Measurements from ENCODE around the gene FERMT1.

FERMT1 gene

DNA sequence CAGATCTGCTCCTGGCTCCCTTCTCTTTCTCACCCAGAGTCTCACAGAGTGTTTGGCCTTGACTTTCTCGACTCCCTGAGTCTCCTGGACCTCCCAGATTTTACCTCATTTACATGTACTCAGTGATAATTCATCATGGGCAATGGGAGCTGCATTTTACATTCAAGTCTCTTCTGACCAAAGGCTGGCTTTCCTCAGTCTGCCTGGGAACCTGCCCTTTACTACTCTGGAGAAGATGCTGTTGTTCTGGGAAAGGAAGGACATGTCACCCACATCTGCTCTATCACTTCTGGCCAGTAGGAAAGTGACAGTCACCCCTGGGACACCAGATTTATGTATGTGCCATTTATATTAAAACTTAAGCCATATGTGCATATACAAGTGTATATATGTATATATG, 76.4 kb downstream of the FERMT1 start:
- no peak for TF ChIP-seq GATA2 (IDR thresholded peaks at IDR 0.05; ENCODE audit: low read depth, low read length)
- no peak for TF ChIP-seq GATA3 (IDR thresholded peaks at IDR 0.05; ENCODE audit: low read depth, low read length)

DNA sequence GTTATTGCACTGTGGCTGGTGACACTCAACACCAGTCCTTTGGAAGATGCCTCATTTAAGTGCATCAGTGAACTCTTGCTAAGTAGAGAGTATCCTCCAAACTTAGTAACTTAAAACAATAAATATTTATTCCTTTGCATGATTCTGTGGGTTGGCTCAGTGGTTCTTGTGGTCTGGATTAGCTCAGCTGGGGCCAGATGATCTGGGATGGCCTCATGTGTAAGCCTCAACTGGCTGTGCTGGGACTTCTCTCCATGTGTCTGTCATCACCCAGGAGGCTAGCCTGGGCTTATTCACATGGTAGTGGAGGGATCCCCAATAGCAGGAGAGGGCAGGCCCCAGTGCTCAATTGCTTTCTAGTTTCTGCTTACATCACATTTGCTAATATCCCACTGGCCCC, 77.3 kb downstream of the FERMT1 start:
- no peak for TF ChIP-seq GATA2 (IDR thresholded peaks at IDR 0.05; ENCODE audit: low read depth, low read length)
- no peak for TF ChIP-seq GATA3 (IDR thresholded peaks at IDR 0.05; ENCODE audit: low read depth, low read length)

DNA sequence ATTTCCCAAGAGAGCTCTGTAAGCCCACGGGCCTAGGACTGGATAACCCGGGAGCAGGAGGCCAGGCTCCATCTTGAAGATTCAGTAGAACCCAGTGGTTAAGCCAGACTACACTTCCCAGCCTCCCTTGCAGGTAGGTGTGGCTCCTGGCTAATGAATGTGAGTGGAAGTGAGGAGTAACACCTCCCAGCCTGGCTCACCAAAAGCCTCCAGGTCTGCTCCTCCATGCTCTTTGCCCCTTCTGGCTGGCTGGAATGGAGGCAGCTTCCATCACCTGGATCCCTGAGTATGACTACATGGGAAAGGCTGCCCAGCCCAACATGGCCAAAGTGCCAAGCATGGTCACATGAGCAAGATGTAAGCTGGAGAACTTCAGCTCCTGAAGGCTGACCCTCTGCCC, 78.7 kb downstream of the FERMT1 start:
- no peak for TF ChIP-seq GATA2 (IDR thresholded peaks at IDR 0.05; ENCODE audit: low read depth, low read length)
- no peak for TF ChIP-seq GATA3 (IDR thresholded peaks at IDR 0.05; ENCODE audit: low read depth, low read length)

DNA sequence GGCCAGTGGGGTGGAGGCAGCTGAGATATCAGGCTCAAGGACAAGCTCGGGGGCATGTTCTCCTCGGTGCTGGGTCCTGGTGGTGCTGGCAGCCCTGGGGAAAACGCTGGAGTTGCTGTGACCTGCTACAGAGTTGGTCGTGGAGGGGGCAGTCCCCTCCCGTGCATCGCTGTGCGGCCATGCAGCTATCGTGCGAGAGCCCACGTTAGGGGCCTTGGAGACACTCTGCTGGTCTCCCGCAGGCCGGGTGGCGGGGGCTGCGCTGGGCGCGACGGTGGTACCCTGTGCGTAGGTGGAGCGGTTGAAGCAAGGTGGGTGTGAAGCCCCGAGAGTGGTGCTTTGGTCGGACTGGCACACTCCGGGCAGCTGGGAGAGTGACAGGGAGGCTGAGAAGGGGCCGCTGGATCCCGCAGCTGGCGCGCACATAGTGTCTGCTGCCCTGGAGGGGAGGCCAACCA, 81.0 kb downstream of the FERMT1 start:
- TF ChIP-seq GATA3 (IDR thresholded peaks at IDR 0.05; ENCODE audit: low read depth, low read length): no peak
- no peak for TF ChIP-seq GATA2 (IDR thresholded peaks at IDR 0.05; ENCODE audit: low read depth, low read length)

DNA sequence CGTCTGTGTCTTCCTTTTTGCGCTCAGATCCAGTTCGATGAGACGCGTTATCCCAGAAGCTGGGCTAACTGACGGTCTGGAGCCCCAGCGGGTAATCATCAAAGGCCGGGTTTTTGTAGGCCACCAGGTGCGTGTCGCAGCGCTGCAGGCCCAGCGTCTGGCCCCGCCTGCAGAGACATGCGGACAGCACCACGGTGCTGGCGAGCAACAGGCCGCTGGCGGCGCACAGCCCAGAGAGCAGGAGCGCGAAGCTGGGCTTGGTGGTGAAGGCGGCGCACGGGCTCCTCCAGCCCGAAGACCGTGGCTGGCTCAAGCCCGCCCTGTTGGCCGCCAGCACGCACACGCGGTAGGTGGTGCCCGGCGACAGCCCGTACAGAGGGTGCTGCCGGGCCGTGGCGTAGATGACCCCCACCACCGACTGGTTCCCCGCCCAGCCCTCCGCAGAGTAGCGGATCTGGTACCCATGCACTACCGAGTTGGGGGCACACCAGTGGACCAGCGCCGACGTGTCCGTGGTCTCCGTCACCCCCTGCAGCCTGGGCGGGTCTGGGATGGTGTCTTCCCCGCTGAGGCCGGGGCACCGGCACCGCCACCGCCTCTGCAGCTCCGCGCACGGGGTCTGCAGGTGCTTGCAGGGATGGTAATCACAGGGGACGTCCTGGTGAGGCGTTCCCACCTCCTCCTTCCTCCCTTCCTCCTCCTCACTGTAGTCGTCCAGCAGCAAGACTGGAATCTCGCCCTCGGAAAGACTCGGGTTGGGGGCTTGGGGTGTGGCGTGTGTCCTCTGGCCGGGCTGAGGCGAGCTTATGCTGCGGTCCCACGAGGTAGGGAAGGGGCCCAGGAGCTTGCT, 81.6 kb downstream of the FERMT1 start:
- TF ChIP-seq GATA2 (IDR thresholded peaks at IDR 0.05; ENCODE audit: low read depth, low read length) (no peak), GATA3 (IDR thresholded peaks at IDR 0.05; ENCODE audit: low read depth, low read length) (no peak)

DNA sequence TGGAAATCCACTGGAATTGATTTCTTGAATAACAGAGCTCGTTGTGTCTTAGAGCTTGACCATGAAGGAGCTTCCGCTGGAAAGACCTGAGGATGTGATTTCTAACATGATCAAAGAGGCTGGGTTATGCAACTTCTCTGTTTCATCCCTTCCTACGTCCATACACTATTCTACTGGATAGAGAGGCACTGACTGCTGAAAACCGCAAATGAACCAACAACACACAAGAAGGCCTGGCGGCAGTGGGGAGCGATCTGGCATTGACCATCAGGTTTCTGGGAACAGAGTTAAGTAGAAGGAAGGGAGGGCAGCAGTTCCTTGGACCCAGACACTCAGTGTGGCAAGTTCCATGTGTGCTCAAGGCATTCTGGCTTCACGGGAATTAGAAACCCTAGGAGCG, 82.3 kb downstream of the FERMT1 start:
- TF ChIP-seq GATA3 (IDR thresholded peaks at IDR 0.05; ENCODE audit: low read depth, low read length) (no peak), GATA2 (IDR thresholded peaks at IDR 0.05; ENCODE audit: low read depth, low read length) (no peak)

DNA sequence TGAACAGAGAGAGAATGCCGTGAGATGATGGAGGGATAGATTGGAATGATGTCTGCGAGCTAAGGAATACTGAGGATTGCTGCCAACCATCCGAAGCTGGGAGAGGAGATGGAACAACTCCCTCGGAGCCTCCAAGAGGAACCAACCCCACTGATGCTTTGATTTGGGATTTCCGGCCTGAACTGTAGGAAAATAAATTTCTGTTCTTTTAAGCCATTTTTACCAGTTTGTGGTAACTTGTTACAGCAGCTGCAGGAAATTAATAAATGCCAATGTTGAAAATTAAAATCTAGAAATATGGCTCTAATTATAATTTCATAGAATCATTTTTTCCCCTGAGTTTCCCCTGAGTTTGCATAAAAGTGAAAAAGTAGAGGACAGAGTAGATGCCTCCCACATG, 83.1 kb downstream of the FERMT1 start:
- TF ChIP-seq GATA2 (IDR thresholded peaks at IDR 0.05; ENCODE audit: low read depth, low read length) (no peak), GATA3 (IDR thresholded peaks at IDR 0.05; ENCODE audit: low read depth, low read length) (no peak)

DNA sequence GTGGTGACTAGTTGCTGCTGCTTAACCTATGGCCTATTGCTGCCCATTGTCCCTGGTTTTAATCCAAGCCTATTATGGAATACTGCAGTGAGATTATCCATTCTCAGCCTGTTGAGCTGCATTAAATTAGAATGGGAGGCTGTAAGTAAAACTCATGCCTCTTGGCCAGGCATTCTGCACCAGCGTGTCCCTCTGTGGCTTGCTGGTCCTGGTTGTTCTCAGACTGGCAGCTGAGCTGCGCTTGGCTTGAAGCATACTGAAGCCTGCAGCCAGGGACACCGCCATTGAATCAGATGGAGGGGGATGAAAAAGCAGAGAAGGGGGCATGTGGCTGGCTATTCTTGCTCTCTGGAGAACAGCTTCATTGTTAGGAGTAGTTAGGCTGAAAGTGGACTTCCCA, 84.6 kb downstream of the FERMT1 start:
- no peak for TF ChIP-seq GATA2 (IDR thresholded peaks at IDR 0.05; ENCODE audit: low read depth, low read length)
- no peak for TF ChIP-seq GATA3 (IDR thresholded peaks at IDR 0.05; ENCODE audit: low read depth, low read length)

DNA sequence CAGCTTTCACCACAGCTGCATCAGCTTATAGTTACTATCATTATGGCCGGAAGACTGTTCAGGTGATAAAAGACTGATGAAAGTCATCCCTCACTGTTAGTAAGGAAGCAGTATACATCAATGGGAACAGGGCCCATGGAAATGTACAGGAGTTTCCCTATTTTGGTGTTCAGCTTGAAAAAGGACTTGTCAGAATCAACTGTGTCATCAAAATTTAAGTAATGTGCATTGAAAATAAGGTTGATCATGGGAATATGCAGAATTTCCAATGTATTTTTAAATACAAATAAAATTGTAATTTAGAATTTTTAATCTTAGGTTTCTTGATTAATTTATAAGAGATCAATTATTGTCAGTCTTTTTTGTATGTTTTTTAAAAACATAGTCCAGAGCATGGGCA, 85.7 kb downstream of the FERMT1 start:
- no peak for TF ChIP-seq GATA3 (IDR thresholded peaks at IDR 0.05; ENCODE audit: low read depth, low read length)
- no peak for TF ChIP-seq GATA2 (IDR thresholded peaks at IDR 0.05; ENCODE audit: low read depth, low read length)

DNA sequence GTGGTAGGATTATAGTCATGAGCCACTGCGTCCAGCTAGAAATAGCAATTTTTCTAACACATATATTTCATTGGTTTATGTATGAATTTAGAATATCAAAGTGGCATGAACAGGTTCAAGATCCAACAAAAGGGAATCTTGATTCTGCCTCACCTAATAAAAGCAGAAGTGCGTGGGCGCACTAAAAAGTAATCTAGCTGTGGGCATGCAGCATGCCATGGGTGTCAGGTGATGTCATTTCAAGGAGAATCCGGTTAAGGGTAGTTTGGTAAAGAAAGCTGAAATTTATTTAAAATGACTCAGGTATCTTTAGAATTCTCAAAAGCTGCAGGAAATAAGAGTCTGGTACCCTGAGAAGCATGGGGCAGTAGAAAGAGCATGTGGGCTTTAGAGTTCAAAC, 86.6 kb downstream of the FERMT1 start:
- TF ChIP-seq GATA3 (IDR thresholded peaks at IDR 0.05; ENCODE audit: low read depth, low read length): no peak
- no peak for TF ChIP-seq GATA2 (IDR thresholded peaks at IDR 0.05; ENCODE audit: low read depth, low read length)

DNA sequence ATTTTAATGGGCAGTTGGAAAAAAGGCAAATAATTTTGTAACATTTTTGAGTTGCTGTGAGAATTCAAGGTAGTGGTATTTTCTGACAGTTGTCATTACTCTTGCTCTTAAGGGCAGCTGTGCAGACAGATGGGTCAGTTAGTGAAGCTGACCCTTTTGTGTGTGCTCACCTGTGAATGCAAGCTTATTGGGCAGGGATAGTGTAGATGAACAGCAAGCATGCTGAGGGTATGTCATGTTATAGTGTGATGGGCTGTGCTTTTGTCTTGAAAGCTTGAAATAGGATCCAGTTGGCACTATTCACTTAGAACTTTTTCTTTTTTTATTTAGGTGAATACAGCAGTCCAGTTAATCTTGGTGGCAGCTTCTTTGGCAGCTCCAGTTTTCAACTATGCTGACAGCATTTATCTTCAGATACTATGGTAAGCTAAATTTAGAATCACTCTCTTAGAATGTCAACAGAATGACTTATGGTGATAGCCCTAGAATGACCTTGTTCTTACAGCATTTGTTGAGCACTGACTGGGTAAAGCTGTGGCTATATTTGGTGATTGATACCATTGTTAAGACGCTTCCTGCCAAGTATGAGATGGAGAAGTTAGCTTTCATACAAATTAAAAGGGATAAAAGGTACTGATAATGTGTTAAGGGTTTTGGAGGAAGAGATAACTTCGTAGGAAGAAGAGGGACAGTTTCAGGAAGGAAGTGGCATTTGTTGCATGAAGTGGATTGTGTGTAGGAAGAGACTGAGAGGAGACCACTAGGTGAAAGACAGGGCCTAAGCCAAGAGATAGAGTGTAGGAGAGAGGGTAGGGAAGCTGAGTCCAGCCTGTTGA, 88.5 kb downstream of the FERMT1 start:
- TF ChIP-seq GATA3 (IDR thresholded peaks at IDR 0.05; ENCODE audit: low read depth, low read length) (no peak), GATA2 (IDR thresholded peaks at IDR 0.05; ENCODE audit: low read depth, low read length) (no peak)

DNA sequence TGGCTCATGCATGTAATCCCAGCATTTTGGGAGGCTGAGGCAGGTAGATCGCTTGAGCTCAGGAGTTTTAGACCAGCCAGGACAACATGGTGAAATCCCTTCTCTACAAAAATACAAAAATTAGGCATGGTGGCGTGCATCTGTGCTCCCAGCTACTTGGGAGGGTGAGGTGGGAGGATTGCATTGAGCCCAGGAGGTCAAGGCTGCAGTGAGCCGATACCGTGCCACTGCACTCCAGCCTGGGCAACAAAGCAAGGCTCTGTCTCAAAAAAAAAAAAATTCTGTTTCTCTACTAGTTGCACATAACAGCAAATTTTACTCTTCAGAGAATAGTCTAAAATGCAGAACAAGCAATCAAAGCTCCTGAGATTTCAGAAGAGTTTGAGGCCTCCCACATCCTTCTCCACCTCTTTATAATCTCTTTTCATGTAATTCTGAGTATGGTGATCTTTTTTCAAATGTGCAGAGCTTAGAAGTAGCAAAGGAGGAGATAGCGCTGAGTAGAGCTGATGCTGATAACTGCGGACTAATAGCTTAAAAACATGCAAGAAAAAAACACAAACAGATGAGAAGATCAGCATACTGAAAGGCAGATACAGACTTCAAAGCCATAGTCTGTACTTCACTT, 92.3 kb downstream of the FERMT1 start:
- TF ChIP-seq GATA2 (IDR thresholded peaks at IDR 0.05; ENCODE audit: low read depth, low read length): no peak
- TF ChIP-seq GATA3 (IDR thresholded peaks at IDR 0.05; ENCODE audit: low read depth, low read length): no peak

DNA sequence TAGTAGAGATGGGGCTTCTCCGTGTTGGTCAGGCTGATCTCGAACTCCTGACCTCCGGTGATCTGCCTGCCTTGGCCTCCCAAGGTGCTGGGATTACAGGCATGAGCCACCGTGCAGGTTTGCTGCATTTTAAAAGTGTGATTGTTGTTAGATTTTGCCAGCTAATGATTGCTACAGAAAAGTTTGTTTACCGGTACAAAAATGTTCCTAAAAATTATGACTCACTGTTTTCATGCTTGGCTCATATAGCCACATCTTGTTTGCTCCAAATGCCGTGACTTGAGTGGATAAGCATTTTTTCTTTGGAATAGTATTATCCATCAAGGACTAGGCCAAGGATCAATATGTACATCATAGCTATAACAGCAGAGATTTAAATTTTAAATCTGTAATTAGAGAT, 93.3 kb downstream of the FERMT1 start:
- no peak for TF ChIP-seq GATA3 (IDR thresholded peaks at IDR 0.05; ENCODE audit: low read depth, low read length)
- no peak for TF ChIP-seq GATA2 (IDR thresholded peaks at IDR 0.05; ENCODE audit: low read depth, low read length)

DNA sequence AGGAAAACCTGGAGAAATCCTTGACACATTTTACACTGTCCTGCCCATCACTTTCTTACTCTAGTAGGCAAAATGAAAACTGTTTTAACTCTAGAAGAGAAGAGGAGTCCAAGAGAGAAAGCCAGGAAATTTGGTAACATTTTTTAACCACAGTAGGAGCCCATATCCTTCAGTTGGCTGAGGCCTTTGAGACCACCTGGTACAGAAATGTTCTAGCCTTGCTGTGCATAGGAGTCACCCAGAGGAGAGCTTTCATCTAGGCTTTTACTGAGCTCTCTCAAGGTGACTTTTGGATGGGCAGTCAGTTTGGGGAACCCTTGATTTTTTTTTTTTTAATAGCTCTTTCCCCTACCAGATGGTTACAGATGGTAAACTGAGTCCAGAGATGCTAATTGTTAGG, 94.0 kb downstream of the FERMT1 start:
- TF ChIP-seq GATA3 (IDR thresholded peaks at IDR 0.05; ENCODE audit: low read depth, low read length) (no peak), GATA2 (IDR thresholded peaks at IDR 0.05; ENCODE audit: low read depth, low read length) (no peak)
